ENCODE results near the gene IL18RAP. TPM values are rescaled to one million over a fixed set of nuclear protein-coding genes. Genes with fewer than 3 reads are reported as not detected.

IL18RAP gene
- total RNA-seq, 4 donors from 2014 or later: 4.2 to 6.8 (median 4.9) TPM

DNA sequence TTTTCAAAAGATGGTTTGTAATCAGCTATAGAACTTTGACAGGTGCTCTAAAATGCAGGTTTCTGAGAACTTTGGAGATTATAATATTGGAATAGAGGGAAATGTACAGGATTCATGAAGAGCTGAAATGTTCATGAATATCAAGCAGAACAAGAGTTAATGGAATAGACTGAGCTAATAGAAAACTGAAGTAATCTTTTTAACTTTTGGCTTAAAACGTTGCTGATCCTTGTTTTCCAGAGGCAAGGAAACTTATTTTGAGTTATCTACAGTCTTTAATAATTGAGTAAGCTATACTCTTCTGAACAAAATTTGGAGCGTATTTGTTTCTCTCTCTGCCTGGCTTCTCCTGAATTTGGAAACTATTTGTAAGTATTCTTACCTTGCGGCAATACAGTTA lies 10.8 kb upstream of the IL18RAP start:
- H3K4me3 ChIP-seq: no peak overlapping the region
- H3K9me3 ChIP-seq: no peaks in the 10 kb centered on the region
- H3K27me3 ChIP-seq: no peaks in the 10 kb centered on the region
- no peak for DNase-seq
- TF ChIP-seq POLR2A (IDR thresholded peaks at IDR 0.05): no peak
- TF ChIP-seq, protein P1, sequence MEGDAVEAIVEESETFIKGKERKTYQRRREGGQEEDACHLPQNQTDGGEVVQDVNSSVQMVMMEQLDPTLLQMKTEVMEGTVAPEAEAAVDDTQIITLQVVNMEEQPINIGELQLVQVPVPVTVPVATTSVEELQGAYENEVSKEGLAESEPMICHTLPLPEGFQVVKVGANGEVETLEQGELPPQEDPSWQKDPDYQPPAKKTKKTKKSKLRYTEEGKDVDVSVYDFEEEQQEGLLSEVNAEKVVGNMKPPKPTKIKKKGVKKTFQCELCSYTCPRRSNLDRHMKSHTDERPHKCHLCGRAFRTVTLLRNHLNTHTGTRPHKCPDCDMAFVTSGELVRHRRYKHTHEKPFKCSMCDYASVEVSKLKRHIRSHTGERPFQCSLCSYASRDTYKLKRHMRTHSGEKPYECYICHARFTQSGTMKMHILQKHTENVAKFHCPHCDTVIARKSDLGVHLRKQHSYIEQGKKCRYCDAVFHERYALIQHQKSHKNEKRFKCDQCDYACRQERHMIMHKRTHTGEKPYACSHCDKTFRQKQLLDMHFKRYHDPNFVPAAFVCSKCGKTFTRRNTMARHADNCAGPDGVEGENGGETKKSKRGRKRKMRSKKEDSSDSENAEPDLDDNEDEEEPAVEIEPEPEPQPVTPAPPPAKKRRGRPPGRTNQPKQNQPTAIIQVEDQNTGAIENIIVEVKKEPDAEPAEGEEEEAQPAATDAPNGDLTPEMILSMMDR (IDR thresholded peaks at IDR 0.05): no peak
- H3K36me3 ChIP-seq: no peaks in the 10 kb centered on the region
- no peaks in the 10 kb centered on the region for H3K4me1 ChIP-seq
- no peak overlapping the region for H3K27ac ChIP-seq

DNA sequence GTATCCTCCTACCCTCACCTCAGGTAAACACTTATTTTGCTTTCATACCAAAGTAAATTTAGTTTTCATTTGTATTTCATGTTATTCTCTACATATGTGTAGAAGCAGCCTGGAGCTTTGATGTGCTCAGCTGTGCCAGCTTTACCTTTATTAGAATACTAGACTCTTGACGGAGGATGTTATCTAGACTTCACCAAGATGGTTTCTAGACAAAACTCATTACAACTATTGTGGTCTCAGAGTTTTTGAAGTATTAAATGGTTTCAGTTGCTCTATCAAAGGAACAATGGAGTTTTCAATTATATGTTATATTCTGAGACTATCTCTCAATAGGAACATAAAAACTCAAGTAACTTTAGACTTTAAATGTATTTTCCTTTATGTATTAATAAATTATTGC lies 5.0 kb upstream of the IL18RAP start:
- Histone ChIP-seq H3K27ac (peak overlapping the region; percentile 13 to 47 (median 28)), H3K4me1 (no peaks in the 10 kb centered on the region), H3K27me3 (no peaks in the 10 kb centered on the region), H3K4me3 (no peak overlapping the region), H3K36me3 (no peaks in the 10 kb centered on the region), H3K9me3 (no peaks in the 10 kb centered on the region)
- no peak for TF ChIP-seq POLR2A (IDR thresholded peaks at IDR 0.05)
- TF ChIP-seq, protein P1 (IDR thresholded peaks at IDR 0.05): no peak
- DNase-seq: no peak

GRCh38 chr2:102418421-102418961 lies 4.5 kb upstream of the IL18RAP start:
- no peak for DNase-seq
- no peaks in the 10 kb centered on the region for H3K4me1 ChIP-seq
- no peaks in the 10 kb centered on the region for H3K27me3 ChIP-seq
- H3K4me3 ChIP-seq: peak overlapping the region in 1 of 4 donors; percentile 3
- H3K36me3 ChIP-seq: no peaks in the 10 kb centered on the region
- H3K9me3 ChIP-seq: no peaks in the 10 kb centered on the region
- H3K27ac ChIP-seq: peak overlapping the region; percentile 21 to 78 (median 40)
- peak in 1 of 2 donors; percentile 13 for TF ChIP-seq POLR2A (IDR thresholded peaks at IDR 0.05)
- TF ChIP-seq, protein P1 (IDR thresholded peaks at IDR 0.05): no peak

GRCh38 chr2:102420290-102420689 lies 2.7 kb upstream of the IL18RAP start:
- peak overlapping the region in 3 of 4 donors; percentile 21 to 78 (median 47) for H3K27ac ChIP-seq

GRCh38 chr2:102421890-102422759 lies 835 bp upstream of the IL18RAP start:
- no peak for DNase-seq
- H3K27me3 ChIP-seq: no peaks in the 10 kb centered on the region
- H3K27ac ChIP-seq: peak overlapping the region in 3 of 4 donors; percentile 18 to 78 (median 25)
- peaks cover 0 to 13% (median 0%) of the 10 kb centered on the region in 4 donors for H3K4me1 ChIP-seq
- H3K36me3 ChIP-seq: no peaks in the 10 kb centered on the region
- H3K4me3 ChIP-seq: peak overlapping the region in 1 of 4 donors; percentile 23
- TF ChIP-seq, protein P1 (IDR thresholded peaks at IDR 0.05): no peak
- TF ChIP-seq POLR2A (IDR thresholded peaks at IDR 0.05): no peak
- no peaks in the 10 kb centered on the region for H3K9me3 ChIP-seq

More at GRCh38 chr2:102420290-102420689, 2.7 kb upstream of the IL18RAP start:
- Histone ChIP-seq H3K4me3 (peak overlapping the region in 2 of 4 donors; percentile 14 to 15), H3K4me1 (peaks cover 0 to 11% (median 0%) of the 10 kb centered on the region in 4 donors), H3K9me3 (no peaks in the 10 kb centered on the region), H3K36me3 (no peaks in the 10 kb centered on the region), H3K27me3 (no peaks in the 10 kb centered on the region)
- DNase-seq: no peak
- no peak for TF ChIP-seq POLR2A (IDR thresholded peaks at IDR 0.05)
- TF ChIP-seq, protein P1 (IDR thresholded peaks at IDR 0.05): no peak
